Trophoblast cell (in vitro differentiated cells and primary cell): ENCODE results near the gene C19orf25.
"Not testable (repeated sequence)": the region's sequence is repeated elsewhere in the genome, so short reads cannot be mapped to it uniquely, and the experiment has no call there.

Experiments
- DNase-seq, 2 donors: peaks; one replicate each; pipeline ENCODE4 v3.0.0-alpha.2; 2016
- H2AFZ ChIP-seq: 2 replicates; pipeline ENCODE4 v1.6.1; 2013; ENCODE audit warnings: low read length, moderate library complexity, mild to moderate bottlenecking; ENCODE audit not compliant: insufficient read depth, poor library complexity
- H2AK5ac ChIP-seq: 2 replicates; pipeline ENCODE4 v1.6.1; 2013; ENCODE audit warnings: mild to moderate bottlenecking, low read length
- H2BK120ac ChIP-seq: 2 replicates; pipeline ENCODE4 v1.6.1; 2013; ENCODE audit warnings: low read length, mild to moderate bottlenecking, moderate library complexity; ENCODE audit not compliant: insufficient read depth, poor library complexity
- H2BK12ac ChIP-seq: 2 replicates; pipeline ENCODE4 v1.6.1; 2013; ENCODE audit warnings: mild to moderate bottlenecking, low read length, moderate library complexity
- H2BK5ac ChIP-seq: 2 replicates; pipeline ENCODE4 v1.6.1; 2013; ENCODE audit warnings: low read length, low read depth, moderate library complexity, mild to moderate bottlenecking; ENCODE audit not compliant: poor library complexity
- H3K14ac ChIP-seq: 2 replicates; pipeline ENCODE4 v1.6.1; 2013; ENCODE audit warnings: mild to moderate bottlenecking, low read length
- H3K18ac ChIP-seq: 2 replicates; pipeline ENCODE4 v1.6.1; 2013; ENCODE audit warnings: mild to moderate bottlenecking, low read length
- H3K23ac ChIP-seq: 2 replicates; pipeline ENCODE4 v1.6.1; 2013; ENCODE audit warnings: low read length
- H3K27ac ChIP-seq: 2 replicates; pipeline ENCODE4 v1.5.1; 2013; ENCODE audit warnings: low read depth, mild to moderate bottlenecking, inconsistent platforms, low read length, moderate library complexity
- H3K27me3 ChIP-seq: 2 replicates; pipeline ENCODE4 v1.6.1; 2013; ENCODE audit warnings: inconsistent platforms, mild to moderate bottlenecking, low read length, moderate library complexity; ENCODE audit not compliant: insufficient read depth
- H3K36me3 ChIP-seq, 2 experiments: 1 replicate in 1 of 2; 2 replicates in 1 of 2; pipeline ENCODE4 v1.6.1; 2013; ENCODE audit warnings: low read length in 2 of 2, mild to moderate bottlenecking in 2 of 2, moderate library complexity in 1 of 2; ENCODE audit not compliant: insufficient read depth in 2 of 2, control insufficient read depth in 1 of 2
- H3K4ac ChIP-seq: 2 replicates; pipeline ENCODE4 v1.6.1; 2013; ENCODE audit warnings: low read depth, mild to moderate bottlenecking, low read length, moderate library complexity
- H3K4me1 ChIP-seq, 2 experiments: 1 replicate in 1 of 2; 2 replicates in 1 of 2; pipeline ENCODE4 v1.6.1; 2013; ENCODE audit warnings: low read length in 2 of 2, mild to moderate bottlenecking in 2 of 2, moderate library complexity in 1 of 2; ENCODE audit not compliant: insufficient read depth in 2 of 2, control insufficient read depth in 1 of 2
- H3K4me2 ChIP-seq: 2 replicates; pipeline ENCODE4 v1.6.1; 2013; ENCODE audit warnings: inconsistent platforms, mild to moderate bottlenecking, low read length, moderate library complexity
- H3K4me3 ChIP-seq: 2 replicates; pipeline ENCODE4 v1.5.1; 2013; ENCODE audit warnings: mild to moderate bottlenecking, low read depth, low read length, inconsistent platforms
- H3K79me1 ChIP-seq: one replicate; pipeline ENCODE4 v1.6.1; 2013; ENCODE audit warnings: low read length
- H3K79me2 ChIP-seq: 2 replicates; pipeline ENCODE4 v1.6.1; 2013; ENCODE audit warnings: low read length, mild to moderate bottlenecking; ENCODE audit not compliant: control insufficient read depth, insufficient read depth, poor library complexity
- H3K9ac ChIP-seq: 2 replicates; pipeline ENCODE4 v1.6.1; 2013; ENCODE audit warnings: mild to moderate bottlenecking, low read length
- H3K9me3 ChIP-seq: 2 replicates; pipeline ENCODE4 v1.6.1; 2013; ENCODE audit warnings: low read depth, mild to moderate bottlenecking, control low read depth, inconsistent platforms, low read length; ENCODE audit not compliant: insufficient read depth
- H4K12ac ChIP-seq: 2 replicates; pipeline ENCODE4 v1.6.1; 2013; ENCODE audit warnings: low read depth, mild to moderate bottlenecking, low read length, moderate library complexity
- H4K8ac ChIP-seq: 2 replicates; pipeline ENCODE4 v1.6.1; 2013; ENCODE audit warnings: low read depth, mild to moderate bottlenecking, low read length, moderate library complexity
- H4K91ac ChIP-seq: one replicate; pipeline ENCODE4 v1.6.1; 2013; ENCODE audit warnings: low read depth, mild to moderate bottlenecking, low read length, moderate library complexity
- WGBS: extraction: QIAGEN DNeasy Blood & Tissue Kit; methylation state at CpG from one replicate; pipeline ENCODE4 v1.1.7; 2013; ENCODE audit warnings: missing lambda C conversion rate; ENCODE audit not compliant: insufficient read length, insufficient coverage; ENCODE audit errors: extremely low coverage; 5-methylcytosine and 5-hydroxymethylcytosine counted together

Gene C19orf25

DNA sequence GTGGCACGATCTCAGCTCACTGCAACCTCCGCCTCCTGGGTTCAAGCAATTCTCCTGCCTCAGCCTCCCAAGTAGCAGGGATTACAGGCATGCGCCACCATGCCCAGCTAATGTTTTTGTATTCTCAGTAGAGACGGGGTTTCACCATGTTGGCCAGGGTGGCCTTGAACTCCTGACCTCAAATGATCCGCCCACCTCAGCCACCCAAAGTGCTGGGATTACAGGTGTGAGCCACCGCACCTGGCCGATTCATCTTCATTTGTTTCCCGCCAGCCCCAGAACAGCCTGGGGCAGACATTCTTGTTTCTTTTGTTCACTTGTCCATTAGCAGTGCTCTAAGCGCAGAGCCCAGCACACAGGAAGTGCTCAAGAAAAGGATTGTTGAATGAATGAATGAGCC is 2.0 kb downstream of the C19orf25 start:
- not testable (repeated sequence) for DNase-seq, H3K23ac ChIP-seq, H2BK12ac ChIP-seq, H4K91ac ChIP-seq, H4K12ac ChIP-seq, H3K79me2 ChIP-seq, H2AFZ ChIP-seq, H2BK120ac ChIP-seq, H3K4me2 ChIP-seq, H3K79me1 ChIP-seq, H2AK5ac ChIP-seq, H3K9me3 ChIP-seq, H4K8ac ChIP-seq, H3K27me3 ChIP-seq, H3K4me3 ChIP-seq, H3K4me1 ChIP-seq, H3K18ac ChIP-seq, H3K4ac ChIP-seq, H3K27ac ChIP-seq, H2BK5ac ChIP-seq, H3K14ac ChIP-seq
- peaks cover 11 to 23% of the 10 kb centered on the region in 2 experiments for H3K36me3 ChIP-seq
- H3K9ac ChIP-seq, result peak overlapping the region; percentile 65
- no CpG with 5 or more reads among the region's 9 CpGs for WGBS

GRCh38 chr19:1475751-1476437 is 3.1 kb downstream of the C19orf25 start:
- H2BK120ac ChIP-seq, result no peak overlapping the region
- DNase-seq, result no peak
- no peak overlapping the region for H4K91ac ChIP-seq
- no peak overlapping the region for H2BK5ac ChIP-seq
- no peak overlapping the region for H3K9ac ChIP-seq
- H3K4me3 ChIP-seq, result no peak overlapping the region
- no peak overlapping the region for H2AFZ ChIP-seq
- H3K9me3 ChIP-seq, result peaks cover 4% of the 10 kb centered on the region
- no peak overlapping the region for H3K27ac ChIP-seq
- H3K27me3 ChIP-seq, result peaks cover 14% of the 10 kb centered on the region
- H4K8ac ChIP-seq, result no peak overlapping the region
- no peak overlapping the region for H3K14ac ChIP-seq
- H3K79me2 ChIP-seq, result peaks cover 4% of the 10 kb centered on the region
- H3K4me2 ChIP-seq, result no peak overlapping the region
- no peak overlapping the region for H3K4ac ChIP-seq
- H3K23ac ChIP-seq, result no peak overlapping the region
- peaks cover 8% of the 10 kb centered on the region for H3K79me1 ChIP-seq
- H4K12ac ChIP-seq, result no peak overlapping the region
- WGBS, result no CpG with 5 or more reads among the region's 31 CpGs
- H2AK5ac ChIP-seq, result no peak overlapping the region
- peaks cover 0 to 8% of the 10 kb centered on the region in 2 experiments for H3K4me1 ChIP-seq
- peaks cover 11 to 23% of the 10 kb centered on the region in 2 experiments for H3K36me3 ChIP-seq
- H3K18ac ChIP-seq, result no peak overlapping the region
- H2BK12ac ChIP-seq, result no peak overlapping the region

DNA sequence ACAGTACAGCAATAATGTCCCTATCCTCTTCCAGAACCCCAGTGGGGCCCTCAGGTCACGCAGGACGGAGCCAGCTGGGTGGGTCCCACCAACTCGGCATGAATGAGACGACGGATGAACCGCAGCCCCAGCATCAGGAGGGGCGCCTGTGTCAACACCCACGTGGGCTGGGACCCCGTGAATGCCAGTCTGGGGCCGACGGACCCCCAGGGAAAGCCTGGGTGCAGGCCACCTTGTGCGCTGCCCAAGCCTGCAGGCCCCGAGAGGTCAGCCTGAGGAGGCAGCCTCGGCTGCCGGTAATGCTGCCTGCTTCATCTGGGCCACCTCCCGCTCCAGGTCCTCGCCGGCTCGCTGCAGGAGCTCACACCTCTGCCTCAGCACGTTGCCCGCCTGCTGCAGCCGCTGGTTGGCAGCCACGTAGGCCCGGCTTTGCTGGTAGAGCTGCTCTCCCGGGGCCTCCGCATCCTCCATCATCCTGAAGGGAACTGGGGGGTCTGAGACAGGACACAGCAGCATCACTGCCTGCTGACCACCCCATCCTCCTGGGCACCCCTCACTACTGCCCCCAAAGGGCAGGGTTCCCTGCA is 4.2 kb downstream of the C19orf25 start:
- Histone ChIP-seq H3K9ac (no peak overlapping the region), H2AK5ac (no peak overlapping the region), H2AFZ (no peak overlapping the region), H2BK12ac (no peak overlapping the region), H3K23ac (no peak overlapping the region), H3K4me1 (peaks cover 3 to 18% of the 10 kb centered on the region in 2 experiments), H3K79me2 (peaks cover 4% of the 10 kb centered on the region), H3K79me1 (peaks cover 8% of the 10 kb centered on the region), H2BK120ac (no peak overlapping the region), H3K14ac (no peak overlapping the region), H3K4ac (no peak overlapping the region), H3K27me3 (peaks cover 24% of the 10 kb centered on the region), H3K18ac (no peak overlapping the region), H3K27ac (no peak overlapping the region), H4K91ac (no peak overlapping the region), H3K36me3 (peaks cover 11 to 23% of the 10 kb centered on the region in 2 experiments), H3K4me2 (no peak overlapping the region), H2BK5ac (no peak overlapping the region), H4K12ac (no peak overlapping the region), H3K4me3 (no peak overlapping the region), H4K8ac (no peak overlapping the region), H3K9me3 (peaks cover 8% of the 10 kb centered on the region)
- WGBS, result no CpG with 5 or more reads among the region's 26 CpGs
- no peak for DNase-seq

- no peak overlapping the region for H3K27ac ChIP-seq
- no peak overlapping the region for H2BK12ac ChIP-seq
- H3K4me1 ChIP-seq, result peaks cover 5 to 19% of the 10 kb centered on the region in 2 experiments
- no peak overlapping the region for H4K91ac ChIP-seq
- H3K4me2 ChIP-seq, result no peak overlapping the region
- peaks cover 31% of the 10 kb centered on the region for H3K27me3 ChIP-seq
- H2BK120ac ChIP-seq, result no peak overlapping the region
- no peak overlapping the region for H3K18ac ChIP-seq
- no peak overlapping the region for H2BK5ac ChIP-seq
- no peak overlapping the region for H3K4ac ChIP-seq
- peaks cover 8% of the 10 kb centered on the region for H3K9me3 ChIP-seq
- H3K14ac ChIP-seq, result no peak overlapping the region
- no peak overlapping the region for H4K8ac ChIP-seq
- H3K79me2 ChIP-seq, result peaks cover 4% of the 10 kb centered on the region
- no peak overlapping the region for H3K23ac ChIP-seq
- peaks cover 5% of the 10 kb centered on the region for H3K79me1 ChIP-seq
- no peak overlapping the region for H2AFZ ChIP-seq
- H3K4me3 ChIP-seq, result no peak overlapping the region
- H2AK5ac ChIP-seq, result no peak overlapping the region
- peaks cover 11 to 23% of the 10 kb centered on the region in 2 experiments for H3K36me3 ChIP-seq
- no peak overlapping the region for H3K9ac ChIP-seq
- no peak for DNase-seq
- WGBS, result no CpG with 5 or more reads among the region's 31 CpGs
- no peak overlapping the region for H4K12ac ChIP-seq
These were observed 4.8 kb downstream of the C19orf25 start for GRCh38 chr19:1474011-1474764.
